Dermis blood vessel endothelial cell (primary cell): ENCODE measurements around the gene PC. TPM values are rescaled to one million over a fixed set of nuclear protein-coding genes. Genes with fewer than 3 reads are reported as not detected.
A peak's percentile ranks its signal among the peaks of the same experiment; 100 is the strongest.

ENCODE experiments used
- DNase-seq: peaks from one replicate; pipeline ENCODE4 v3.0.0; 2010
- total RNA-seq: library from RNA; depleted of rRNA; stranded (reverse); fragments of >200 nt; gene quantifications from 2 replicates; pipeline ENCODE4 v1.2.3, GENCODE V29; 2014

PC gene
- total RNA-seq, 1 donor from 2014 or later, result 10.2 TPM

DNA sequence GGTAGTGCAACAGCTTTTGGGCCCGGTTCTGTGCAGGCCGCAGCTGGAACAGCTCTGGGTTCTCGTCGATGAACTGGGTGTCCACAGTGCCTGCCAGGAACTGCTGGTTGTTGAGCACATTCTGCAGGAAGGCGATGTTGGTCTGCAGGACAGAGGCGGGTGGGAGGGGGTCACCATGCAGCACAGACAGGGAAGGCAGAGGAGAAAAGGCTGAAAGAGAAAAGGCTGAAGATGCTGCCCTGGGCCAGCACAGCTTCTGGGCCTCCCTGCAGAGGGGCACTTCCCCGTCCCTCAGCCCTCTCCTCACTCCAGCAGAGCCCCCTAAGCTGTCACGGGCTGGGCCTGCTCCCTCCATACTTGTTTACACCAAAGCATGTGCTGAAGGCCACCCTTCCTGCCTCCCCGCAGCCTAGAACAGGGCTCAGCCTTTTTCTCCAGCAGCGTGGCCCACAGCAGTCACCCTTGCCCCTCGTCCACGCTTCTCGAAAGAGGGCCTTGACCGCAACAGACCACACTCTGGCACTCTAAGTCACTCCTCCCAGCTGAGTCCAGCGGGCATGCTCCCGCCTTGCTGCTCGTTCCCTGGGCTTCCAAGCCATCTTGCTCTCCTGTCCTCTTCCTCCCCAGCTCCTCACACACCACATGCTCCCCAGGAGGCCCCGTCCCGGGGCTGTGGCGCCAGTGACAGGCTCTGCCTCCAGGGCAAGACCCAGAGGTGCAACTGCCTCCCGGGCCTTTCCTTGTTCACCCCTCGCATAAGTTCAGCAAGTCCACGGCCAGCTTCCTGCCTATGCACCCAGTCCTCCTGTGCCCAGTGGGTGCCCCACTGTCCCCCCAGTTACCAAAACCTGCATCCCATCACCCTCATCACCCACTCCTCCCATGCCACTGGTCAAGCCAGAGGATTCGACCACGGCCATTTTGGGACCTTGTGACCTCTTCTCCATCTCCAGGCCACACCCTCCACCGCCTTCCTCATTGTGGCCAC is 104.6 kb downstream of the PC start:
- no peak for DNase-seq

DNA sequence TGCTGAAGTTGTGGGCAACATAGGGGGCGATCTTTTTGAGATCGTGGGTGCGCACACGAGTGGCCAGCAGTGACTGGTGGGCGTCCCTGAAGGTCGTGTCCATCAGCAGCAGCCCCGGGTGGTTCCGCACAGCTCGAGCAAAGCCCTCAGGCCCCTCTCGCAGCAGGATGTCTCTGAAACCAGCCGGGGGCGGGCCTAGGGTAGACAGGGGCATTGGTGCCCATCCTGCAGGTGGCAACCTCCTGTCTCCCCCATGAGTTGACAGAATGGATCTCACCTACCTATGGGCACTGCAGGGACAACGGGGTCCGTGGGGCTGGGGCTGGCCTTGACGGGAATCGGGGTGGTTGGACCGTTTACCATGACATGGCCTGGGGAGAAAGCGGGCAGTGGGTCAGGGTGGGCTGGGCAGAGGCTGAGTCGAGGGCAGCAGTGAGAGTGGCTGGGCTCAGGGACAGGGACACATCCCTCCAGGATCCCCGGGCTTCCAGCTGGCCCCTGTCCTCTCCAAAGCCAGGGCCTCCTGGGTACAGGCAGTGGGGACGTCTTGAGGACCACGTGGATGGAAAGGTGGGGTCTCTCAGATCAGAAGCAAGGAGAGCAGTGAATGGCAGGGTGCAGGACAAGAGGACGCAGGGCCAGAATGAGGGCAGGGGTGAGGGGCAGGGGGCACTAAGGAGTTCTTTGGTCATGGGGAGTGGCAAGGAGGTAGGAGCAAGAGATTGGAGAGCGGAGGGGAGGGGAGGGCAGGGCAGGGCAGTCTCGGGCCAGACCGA is 105.5 kb downstream of the PC start:
- no peak for DNase-seq

DNA sequence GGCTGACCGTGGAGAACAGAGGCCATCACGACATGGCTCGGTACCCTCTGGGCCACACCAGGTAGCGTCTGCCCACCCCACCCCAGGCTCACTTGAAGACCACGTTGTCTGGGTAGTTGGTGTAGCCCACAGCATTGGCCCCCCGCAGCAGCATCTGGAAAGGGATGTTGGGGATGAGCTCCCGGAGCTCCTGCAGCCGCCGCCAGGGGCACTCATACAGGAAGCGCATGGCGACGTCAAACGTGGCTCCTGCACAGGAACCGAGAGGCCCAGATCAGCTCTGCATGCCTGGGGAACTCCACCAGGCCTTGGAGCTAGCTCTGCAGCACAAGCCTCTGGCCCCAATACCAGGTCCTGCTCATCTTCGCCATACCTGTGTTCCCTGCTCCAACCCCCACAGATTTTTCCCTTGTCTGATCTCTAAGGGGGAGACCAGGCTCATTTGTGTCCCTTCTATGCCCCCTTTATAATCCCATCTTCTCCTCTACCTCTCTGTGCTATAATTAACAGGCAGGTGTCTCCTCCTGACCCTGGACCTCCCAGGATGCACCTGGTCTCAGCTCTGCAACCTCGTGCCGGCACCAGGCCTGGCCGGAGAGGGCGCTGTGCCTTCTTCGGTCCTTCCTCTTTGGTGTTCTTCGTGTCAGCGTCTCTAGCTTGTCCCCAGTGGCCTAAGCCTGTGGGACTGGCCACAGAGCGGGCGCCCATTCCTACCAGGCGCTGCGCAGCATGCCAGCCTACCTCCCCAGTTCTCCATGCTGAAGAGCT is 106.3 kb downstream of the PC start:
- DNase-seq, result peak; percentile 63

DNA sequence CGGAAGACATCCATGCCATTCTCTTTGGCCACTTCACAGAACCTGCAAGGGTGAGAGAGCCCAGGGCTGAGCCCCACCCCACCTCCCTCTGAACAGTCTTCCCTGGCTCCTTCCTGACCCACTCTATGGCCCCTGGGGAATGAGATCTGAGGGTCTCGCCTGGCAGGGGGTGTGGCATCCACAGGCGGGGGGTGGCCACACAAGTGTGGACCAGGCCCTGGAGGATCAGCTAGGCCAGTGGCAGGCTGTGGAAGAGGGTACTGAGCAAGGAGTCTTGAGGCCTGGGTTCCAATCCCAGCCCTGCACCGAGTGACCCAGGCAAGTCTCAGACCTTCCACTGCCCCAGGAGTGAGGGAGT is 107.0 kb downstream of the PC start:
- DNase-seq, result no peak

DNA sequence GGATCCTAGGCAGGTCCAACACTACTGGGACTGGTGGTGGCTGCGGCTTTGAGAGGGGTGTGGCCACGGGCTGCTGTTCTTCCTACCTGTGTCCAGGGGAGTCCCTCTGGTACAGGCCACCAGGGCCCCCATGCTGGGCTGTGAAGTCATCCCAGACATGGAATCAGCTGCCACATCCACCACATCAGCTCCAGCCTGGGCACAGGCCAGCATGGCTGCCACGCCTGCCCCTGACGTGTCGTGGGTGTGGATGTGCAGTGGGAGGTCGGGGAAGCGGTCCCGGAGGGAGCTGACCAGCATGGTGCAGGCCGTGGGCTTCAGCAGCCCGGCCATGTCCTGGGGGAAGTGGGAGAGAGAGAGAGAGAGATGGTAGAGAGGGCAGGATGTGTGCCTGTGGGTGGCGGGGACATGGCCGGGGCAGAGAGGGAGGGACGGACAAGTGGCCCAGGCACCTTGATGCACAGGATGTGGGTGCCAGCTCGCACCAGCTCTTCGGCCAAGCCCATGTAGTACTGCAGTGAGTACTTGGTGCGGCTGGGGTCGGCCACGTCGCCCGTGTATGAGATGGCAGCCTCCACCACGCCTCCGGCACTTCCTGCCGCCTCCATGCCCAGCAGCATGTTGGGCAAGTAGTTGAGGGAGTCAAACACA is 107.5 kb downstream of the PC start:
- no peak for DNase-seq

DNA sequence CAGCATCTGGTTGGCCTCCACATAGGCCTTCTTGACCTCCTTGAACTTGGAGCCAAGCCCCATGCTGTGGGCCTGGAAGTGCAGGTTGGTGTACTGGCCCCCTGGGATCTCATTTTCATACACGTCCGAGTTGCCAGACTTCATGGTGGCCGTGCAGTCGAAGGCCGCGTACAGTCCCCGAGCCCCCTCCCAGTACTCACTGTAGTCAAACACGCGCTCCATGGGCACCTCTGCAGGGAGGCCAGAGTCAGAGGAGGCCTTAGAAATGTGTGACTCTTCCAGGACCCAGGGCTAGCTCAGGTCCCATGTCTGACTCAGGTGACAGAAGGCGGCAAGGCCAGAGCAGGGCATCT is 108.0 kb downstream of the PC start:
- no peak for DNase-seq

DNA sequence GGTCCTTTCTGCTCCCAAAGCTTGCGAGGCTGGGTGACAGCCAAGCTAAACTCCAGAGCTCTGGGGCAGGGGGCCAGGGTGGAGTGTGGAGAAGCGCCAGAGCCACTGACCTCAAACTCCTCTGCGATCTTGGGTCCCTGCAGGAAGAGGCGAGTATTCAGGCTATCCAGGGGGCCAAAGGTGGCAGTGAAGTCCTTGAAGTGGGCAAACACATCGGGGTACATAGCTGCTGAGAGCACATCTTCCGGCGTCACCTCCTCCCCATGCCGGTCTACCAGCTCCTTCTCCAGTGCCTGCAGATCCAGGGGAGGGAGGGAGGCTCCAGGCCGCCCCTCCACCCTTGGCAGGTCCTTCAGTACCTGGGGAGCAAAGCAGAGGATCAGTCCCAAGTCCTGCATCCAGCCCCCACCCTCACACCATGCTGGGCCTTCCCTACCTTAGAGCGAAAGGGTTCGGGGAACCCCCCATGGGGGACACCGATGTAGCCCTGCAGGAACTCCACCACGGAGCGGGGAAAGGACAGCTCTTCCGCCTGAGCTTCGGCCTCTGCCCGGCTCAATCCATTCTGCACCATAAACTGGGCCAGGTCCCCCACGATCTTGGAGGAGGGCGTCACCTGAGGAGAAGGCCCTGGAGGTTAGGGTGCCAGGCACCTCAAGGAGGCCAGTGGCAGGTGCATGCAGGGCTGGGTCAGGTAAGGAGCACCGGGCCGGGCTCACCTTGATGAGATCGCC is 108.5 kb downstream of the PC start:
- no peak for DNase-seq

DNA sequence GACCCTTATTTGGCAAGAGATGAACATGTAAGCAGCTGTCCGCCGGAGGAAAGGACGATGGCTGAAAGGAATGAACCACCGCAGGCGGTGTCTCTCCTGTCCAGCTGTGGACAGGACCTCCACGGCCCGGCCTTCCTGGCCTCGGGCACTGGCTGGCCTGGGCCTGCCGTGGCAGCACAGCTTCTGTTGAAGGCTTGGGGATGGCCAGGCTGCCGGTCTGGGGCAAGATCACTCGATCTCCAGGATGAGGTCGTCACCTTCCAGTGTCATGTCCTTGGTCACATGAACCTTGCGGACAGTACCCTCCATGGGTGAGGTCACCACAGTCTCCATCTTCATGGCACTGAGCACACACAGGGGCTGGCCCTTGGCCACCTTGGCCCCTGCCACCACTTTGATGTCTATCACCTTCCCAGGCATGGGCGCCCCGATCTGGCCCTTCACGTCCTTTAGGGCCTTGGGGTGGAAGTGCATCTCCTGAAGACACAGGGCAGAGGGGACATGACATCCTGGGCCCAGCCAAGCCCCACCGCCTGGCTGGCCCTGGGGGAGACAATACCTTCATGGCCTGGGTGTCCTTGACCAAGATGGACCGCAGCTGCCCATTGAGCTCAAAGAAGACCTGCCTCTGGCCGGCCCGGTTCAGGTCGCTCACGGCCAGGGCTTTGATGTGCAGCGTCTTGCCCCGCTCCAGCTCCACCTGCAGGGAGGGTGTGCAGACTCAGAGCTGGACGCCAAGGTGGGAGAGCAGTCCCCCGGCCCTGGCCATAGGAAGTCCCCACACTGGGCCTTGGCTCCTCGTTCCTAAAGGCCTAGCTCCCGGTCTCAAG is 109.3 kb downstream of the PC start:
- no peak for DNase-seq

DNA sequence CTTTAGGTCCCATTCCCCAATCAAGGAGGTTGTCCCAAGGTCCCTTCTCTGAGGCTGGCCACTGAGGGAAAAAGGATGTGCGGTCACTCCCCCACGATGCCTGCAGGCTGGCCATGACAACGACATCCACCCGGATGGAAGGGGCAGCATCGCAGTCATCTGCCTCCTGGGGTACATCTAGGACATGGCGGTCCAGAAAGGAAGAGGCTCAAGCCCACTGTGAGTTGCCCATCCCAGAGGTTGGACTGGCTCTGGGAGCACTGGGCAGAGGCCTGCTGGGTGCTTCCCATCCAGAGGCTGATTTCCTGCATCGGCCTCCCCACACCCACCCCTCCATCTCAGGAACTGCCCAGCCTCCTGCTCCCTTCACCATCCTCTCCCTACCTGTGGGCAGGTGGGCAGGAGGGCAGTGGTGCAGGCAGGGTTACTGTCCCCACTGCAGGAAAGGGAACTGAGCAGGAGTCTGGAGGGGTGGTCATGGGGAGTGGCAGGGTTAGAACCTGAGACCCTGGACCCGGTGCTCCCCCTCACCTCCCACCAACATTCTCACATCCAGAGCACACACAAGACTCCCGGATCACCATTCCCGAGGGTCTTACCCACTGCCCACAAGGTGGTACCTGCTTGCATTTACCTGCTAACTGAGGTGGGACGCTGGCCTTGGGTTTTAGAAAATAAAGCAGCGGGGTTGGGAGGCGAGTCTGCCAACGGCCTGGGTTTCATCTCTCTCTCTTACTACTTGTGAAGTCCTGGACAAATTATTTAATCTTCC is 110.5 kb downstream of the PC start:
- no peak for DNase-seq

DNA sequence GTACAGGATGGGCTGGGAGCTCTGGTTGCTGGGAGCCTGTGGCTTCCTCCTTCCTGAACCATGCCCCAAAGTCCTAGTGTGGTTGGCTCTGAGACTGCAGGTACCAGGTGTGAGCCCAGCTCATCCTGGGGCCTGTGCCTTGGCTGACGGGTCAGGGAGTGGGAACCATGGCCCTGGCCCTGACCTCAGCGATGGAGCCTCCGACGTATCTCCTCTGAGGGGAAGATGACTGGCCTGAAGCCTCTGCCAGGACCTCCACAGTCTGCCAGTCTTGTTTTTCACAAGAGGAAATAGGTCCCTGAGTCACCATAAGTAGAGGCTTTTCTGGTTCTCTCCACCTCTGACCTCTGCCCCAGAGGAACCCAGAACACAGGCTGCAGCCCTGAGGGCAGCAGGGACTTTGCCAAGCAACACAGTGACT is 111.5 kb downstream of the PC start:
- peak; percentile 61 for DNase-seq

DNA sequence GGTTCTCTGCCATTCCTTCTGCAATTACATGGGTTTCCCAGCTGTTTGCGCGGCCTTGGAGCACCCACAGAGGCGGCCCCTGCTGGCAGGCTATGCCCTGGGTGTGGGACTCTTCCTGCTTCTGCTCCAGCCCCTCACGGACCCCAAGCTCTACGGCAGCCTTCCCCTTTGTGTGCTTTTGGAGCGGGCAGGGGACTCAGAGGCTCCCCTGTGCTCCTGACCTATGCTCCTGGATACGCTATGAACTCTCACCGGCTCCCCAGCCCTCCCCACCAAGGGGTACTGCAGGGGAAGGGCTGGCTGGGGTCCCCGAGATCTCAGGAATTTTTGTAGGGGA is 112.3 kb downstream of the PC start:
- no peak for DNase-seq

DNA sequence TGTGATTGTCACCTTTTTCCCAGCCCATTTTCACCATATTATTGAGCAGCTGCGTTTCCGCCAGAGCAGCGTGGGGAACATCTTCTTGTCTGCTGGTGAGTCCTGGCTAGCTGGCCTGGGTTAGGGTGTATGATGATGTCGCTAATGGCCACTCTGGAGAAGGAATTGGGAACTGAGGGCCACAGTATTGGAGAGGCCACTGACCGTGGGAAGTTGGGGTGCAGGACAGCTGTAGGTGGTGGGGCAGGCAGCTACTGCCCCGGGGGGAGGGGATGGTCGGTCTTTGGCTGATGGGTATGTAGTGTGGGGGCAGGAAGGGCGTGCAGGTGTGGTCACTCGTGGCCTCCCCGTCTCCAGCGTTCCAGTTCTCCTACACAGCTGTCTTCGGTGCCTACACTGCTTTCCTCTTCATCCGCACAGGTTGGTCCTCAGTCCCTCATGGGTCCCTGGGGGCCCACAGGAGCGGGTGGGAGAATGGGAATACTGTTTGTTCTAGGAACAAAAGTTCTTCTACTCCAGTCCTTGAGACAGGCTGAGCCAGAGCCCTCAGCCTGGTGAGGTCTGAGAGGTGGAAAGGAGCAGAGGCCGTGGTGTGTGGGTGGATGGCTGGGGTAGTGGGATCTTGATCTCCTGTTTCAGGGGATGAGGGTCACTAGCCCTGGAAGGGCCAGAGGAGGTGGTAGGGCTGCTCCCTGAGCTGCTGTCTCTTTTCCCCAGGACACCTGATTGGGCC is 112.9 kb downstream of the PC start:
- DNase-seq, result no peak

DNA sequence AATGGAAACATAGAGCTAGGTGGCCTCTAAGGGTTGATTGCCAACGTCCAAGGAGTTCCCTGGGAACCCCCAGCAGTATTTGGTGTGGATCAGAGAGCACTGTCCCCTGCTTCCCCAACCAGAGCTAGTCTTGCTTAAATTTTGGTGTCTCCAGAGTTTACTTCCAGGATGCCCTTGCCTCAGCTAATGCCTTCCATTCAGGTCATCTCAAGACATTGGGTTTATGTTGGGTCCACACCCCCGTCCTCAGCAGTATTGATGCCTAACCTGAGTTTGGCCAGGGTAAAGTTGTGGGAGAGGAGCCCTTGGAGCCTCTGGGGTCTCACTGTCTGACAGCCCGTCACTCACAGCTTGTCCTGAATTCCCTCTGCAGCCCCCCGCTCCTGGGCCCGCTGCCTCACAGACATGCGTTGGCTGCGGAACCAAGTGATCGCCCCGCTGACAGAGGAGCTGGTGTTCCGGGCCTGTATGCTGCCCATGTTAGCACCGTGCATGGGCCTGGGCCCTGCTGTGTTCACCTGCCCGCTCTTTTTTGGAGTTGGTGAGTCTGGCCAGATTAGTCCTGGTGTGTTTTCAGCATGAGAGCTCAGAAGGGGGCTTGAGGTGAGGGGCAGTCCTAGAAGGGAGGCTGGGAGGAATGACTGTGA is 113.6 kb downstream of the PC start:
- DNase-seq, result no peak

DNA sequence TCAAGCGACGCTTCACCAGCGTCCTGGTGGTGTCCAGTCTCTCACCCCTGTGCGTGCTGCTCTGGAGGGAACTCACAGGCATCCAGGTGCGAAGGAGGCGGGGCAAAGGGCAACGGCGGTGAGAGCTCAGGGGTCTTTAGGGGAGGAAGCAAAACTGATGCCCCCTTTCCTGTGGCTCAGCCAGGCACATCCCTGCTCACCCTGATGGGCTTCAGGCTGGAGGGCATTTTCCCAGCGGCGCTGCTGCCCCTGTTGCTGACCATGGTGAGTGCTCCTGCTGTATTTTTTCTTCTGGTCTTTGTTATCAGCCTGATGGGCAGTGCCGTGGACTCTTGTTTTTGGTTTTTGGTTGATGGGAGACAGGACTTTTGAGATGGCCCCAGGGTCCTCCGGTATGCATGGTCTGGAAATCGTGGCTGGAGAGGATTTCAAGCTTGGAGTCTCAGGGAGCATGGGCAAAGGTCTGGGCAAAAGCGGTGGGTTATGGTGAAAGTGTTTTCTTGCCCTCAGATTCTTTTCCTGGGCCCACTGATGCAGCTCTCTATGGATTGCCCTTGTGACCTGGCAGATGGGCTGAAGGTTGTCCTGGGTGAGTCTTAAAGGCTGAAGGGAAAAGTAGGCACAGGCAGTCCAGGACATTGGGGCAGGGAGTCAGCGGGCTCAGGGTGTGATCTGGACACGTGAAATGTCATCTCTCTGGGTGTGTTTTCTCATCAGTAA is 114.2 kb downstream of the PC start:
- no peak for DNase-seq

DNA sequence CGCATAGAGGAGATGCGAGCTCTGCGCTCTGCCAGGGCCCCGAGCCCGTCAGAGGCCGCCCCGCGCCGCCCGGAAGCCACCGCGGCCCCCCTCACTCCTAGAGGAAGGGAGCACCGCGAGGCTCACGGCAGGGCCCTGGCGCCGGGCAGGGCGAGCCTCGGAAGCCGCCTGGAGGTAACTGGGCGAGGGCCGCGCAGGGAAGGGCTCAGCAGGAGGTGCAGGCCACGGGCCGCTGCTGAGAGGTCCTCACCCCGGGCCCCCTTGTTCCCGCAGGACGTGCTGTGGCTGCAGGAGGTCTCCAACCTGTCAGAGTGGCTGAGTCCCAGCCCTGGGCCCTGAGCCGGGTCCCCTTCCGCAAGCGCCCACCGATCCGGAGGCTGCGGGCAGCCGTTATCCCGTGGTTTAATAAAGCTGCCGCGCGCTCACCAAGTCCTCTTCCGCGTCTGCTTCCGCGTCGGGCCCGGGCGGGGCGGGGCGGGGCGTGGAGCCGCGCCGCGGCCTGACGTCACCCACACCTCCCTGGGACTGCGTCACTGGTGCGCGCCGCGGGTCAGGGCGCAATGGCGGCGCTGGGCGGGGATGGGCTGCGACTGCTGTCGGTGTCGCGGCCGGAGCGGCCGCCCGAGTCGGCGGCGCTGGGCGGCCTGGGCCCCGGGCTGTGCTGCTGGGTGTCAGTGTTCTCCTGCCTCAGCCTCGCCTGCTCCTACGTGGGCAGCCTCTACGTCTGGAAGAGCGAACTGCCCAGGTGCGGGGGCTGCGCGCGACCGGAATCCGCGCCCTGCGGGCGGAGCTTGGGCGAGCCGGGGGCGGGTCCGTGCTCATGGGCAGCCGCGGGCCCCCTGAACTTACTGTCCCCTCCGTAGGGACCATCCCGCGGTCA is 115.0 kb downstream of the PC start, which contains the start of gene RCE1:
Gene RCE1, plus strand, starts transcription at position 546 of the 880 bp plus-strand sequence. Its CDS starts 15 bp downstream, at position 561.
- peak; percentile 94 for DNase-seq

DNA sequence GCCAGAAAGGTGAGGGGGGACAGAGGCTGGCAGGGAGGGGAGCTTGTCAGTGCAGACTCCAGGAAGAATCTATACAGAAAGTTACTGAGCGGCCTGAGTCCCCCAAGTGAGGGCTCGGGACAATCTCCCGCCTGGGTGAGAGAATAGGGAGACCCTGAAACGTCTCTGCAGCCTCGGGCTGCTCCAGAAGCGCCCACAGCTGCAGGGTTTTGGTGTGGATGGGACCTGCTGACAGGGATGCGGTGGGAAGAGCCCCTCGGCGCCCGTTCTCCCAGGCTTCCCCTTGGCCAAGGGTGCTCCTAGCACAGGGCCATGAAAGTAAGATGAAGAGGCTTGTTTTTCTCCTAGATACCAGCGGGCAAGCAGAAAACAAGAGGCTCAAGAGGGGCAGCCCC is 115.7 kb downstream of the PC start:
- DNase-seq, result no peak

DNA sequence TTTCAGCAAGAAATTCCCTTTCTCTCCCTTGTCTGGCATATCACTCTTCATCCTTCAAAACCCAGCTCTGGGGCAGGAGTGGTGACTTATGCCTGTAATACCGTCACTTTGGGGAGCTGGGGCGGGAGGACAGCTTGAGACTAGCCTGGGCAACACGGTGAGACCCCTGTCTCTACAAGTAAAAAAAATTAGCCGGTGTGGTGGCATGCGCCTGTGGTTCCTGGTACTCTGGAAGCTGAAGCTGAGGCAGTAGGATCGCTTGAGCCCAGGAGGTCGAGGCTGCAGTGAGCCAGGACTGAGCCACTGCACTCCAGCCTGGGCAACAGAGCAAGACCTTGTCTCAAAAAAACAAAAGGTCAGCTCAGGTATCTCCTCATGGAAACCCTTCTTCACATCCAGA is 116.3 kb downstream of the PC start:
- DNase-seq, result no peak
